Activated B cell treated with CpG ODN at 0.5 μM for 24 hours (primary cell): ENCODE data around the gene PRKAG2. TPM values are rescaled to one million over a fixed set of nuclear protein-coding genes. Genes with fewer than 3 reads are reported as not detected.

Experiments used
- ATAC-seq: fragments of 200-7000 bp; cut with Tn5 transposase; one replicate; pipeline ENCODE4 v1.10.0; 2021; ENCODE audit warnings: low read depth, mild to moderate bottlenecking, moderate library complexity
- CTCF ChIA-PET: fragments of 350-600 bp; sonication (Branson Sonifier 250); formaldehyde crosslinking; loops from one replicate; lab custom pipeline; 2021; ENCODE audit warnings: antibody characterized with exemption; lab: Charles Lee
- POLR2A ChIA-PET: fragments of 350-600 bp; sonication (Branson Sonifier 250); formaldehyde crosslinking; loops from one replicate; lab custom pipeline; 2021; ENCODE audit warnings: antibody characterized with exemption; lab: Charles Lee
- DNase-seq: peaks from one replicate; pipeline ENCODE4 v3.0.0; 2022
- H3K27ac Mint-ChIP-seq: one replicate; pipeline ENCODE4 v1.8.0; 2020; ENCODE audit warnings: mixed read lengths
- H3K27me3 Mint-ChIP-seq: one replicate; pipeline ENCODE4 v1.8.0; 2021; ENCODE audit warnings: mixed read lengths
- H3K36me3 Mint-ChIP-seq: one replicate; pipeline ENCODE4 v1.8.0; 2021; ENCODE audit warnings: low read depth, mixed read lengths
- H3K4me1 Mint-ChIP-seq: one replicate; pipeline ENCODE4 v1.8.0; 2021; ENCODE audit warnings: mixed read lengths
- H3K4me3 Mint-ChIP-seq: one replicate; pipeline ENCODE4 v1.8.0; 2020; ENCODE audit warnings: mild to moderate bottlenecking, mixed read lengths
- H3K9me3 Mint-ChIP-seq: one replicate; pipeline ENCODE4 v1.8.0; 2020; ENCODE audit warnings: mixed read lengths
- intact Hi-C: fragments of 100-400 bp; cut with micrococcal nuclease; formaldehyde crosslinking; loops from one replicate; pipeline ENCODE4 v1.15.1; 2024
- total RNA-seq: library from RNA; stranded (reverse); gene quantifications from 2 replicates; pipeline ENCODE4 v1.2.3, GENCODE V29; 2022
- TF ChIP-seq, protein P1 (sequence below): fragments of 200-600 bp; IDR thresholded peaks from one replicate; pipeline ENCODE4 v1.8.0; 2022; ENCODE audit warnings: antibody characterized with exemption, mild to moderate bottlenecking

PRKAG2 gene
- total RNA-seq, 1 donor from 2014 or later, result 19.7 TPM

- ChIA-PET POLR2A (no interaction called here), CTCF (no interaction called here)
- no peak overlapping the region for H3K27ac Mint-ChIP-seq
- peaks cover 11% of the 10 kb centered on the region for H3K36me3 Mint-ChIP-seq
- H3K4me3 Mint-ChIP-seq, result no peak overlapping the region
- no peak for ATAC-seq
- intact Hi-C loops, result no loop called here
- H3K9me3 Mint-ChIP-seq, result no peaks in the 10 kb centered on the region
- no peaks in the 10 kb centered on the region for H3K27me3 Mint-ChIP-seq
- no peak for DNase-seq
- TF ChIP-seq, protein P1, sequence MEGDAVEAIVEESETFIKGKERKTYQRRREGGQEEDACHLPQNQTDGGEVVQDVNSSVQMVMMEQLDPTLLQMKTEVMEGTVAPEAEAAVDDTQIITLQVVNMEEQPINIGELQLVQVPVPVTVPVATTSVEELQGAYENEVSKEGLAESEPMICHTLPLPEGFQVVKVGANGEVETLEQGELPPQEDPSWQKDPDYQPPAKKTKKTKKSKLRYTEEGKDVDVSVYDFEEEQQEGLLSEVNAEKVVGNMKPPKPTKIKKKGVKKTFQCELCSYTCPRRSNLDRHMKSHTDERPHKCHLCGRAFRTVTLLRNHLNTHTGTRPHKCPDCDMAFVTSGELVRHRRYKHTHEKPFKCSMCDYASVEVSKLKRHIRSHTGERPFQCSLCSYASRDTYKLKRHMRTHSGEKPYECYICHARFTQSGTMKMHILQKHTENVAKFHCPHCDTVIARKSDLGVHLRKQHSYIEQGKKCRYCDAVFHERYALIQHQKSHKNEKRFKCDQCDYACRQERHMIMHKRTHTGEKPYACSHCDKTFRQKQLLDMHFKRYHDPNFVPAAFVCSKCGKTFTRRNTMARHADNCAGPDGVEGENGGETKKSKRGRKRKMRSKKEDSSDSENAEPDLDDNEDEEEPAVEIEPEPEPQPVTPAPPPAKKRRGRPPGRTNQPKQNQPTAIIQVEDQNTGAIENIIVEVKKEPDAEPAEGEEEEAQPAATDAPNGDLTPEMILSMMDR, result no peak
- peaks cover 15% of the 10 kb centered on the region for H3K4me1 Mint-ChIP-seq
Observed at GRCh38 chr7:151744656-151745638, 132.0 kb downstream of the PRKAG2 start.

DNA sequence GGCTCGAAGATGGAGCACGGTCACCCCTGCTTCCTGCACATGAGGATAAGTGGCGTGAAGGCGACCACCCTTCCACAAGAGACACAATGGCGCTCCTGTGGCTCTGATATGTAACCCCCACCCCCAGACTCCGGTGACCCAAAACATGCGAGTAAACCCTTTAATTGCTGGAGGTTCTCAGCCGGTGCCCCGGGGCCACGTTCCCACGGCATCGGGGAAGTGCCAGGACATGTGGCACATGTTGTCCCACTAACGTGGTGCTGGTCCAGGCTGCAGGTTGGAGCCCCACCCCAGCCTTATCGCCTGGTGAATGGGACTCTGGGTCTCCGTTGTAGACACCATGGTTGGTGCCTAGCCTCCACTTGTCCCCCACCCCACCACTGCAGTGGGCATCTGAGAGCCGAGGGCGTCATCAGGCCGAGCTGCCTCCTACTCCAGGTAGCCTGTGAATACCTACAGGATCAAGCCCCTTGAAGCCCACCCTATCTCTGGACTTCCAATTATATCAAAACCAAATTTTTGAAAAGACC, 132.8 kb downstream of the PRKAG2 start:
- H3K4me1 Mint-ChIP-seq, result peaks cover 15% of the 10 kb centered on the region
- no peak overlapping the region for H3K27ac Mint-ChIP-seq
- no peak overlapping the region for H3K4me3 Mint-ChIP-seq
- no peak for ATAC-seq
- TF ChIP-seq, protein P1, result no peak
- CTCF ChIA-PET, result no interaction called here
- H3K27me3 Mint-ChIP-seq, result no peaks in the 10 kb centered on the region
- POLR2A ChIA-PET, result no interaction called here
- intact Hi-C loops, result no loop called here
- H3K9me3 Mint-ChIP-seq, result no peaks in the 10 kb centered on the region
- DNase-seq, result no peak
- H3K36me3 Mint-ChIP-seq, result peaks cover 7% of the 10 kb centered on the region

DNA sequence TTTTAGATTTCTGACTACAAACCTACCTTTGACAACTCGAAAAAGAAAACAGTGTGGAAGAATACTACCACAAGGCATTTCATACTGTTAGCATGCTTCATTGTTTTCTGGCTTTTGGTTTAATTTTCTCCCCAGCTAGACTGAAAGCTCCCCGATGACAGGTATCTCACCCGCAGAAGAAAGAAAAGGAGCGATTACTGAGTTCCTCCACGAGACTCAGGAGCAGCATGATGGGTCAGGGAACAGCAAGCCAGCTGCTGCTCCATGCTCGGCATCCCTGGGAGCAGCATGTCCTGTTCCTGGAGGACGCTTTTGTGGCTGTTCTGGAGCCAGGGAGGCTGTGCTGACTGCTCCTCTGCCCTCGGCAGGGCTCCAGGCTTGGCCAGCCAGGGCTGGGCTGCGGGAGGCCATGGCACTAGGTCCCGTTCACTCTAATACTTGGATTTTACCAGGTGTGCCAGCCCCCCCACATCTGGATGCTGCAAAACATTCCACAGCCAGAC, 133.4 kb downstream of the PRKAG2 start:
- ATAC-seq, result no peak
- DNase-seq, result no peak
- Mint-ChIP-seq H3K4me1 (peaks cover 15% of the 10 kb centered on the region), H3K9me3 (no peaks in the 10 kb centered on the region), H3K4me3 (no peak overlapping the region), H3K27ac (no peak overlapping the region), H3K36me3 (peaks cover 6% of the 10 kb centered on the region), H3K27me3 (no peaks in the 10 kb centered on the region)
- intact Hi-C loops, result no loop called here
- ChIA-PET POLR2A (no interaction called here), CTCF (no interaction called here)
- TF ChIP-seq, protein P1, result no peak

DNA sequence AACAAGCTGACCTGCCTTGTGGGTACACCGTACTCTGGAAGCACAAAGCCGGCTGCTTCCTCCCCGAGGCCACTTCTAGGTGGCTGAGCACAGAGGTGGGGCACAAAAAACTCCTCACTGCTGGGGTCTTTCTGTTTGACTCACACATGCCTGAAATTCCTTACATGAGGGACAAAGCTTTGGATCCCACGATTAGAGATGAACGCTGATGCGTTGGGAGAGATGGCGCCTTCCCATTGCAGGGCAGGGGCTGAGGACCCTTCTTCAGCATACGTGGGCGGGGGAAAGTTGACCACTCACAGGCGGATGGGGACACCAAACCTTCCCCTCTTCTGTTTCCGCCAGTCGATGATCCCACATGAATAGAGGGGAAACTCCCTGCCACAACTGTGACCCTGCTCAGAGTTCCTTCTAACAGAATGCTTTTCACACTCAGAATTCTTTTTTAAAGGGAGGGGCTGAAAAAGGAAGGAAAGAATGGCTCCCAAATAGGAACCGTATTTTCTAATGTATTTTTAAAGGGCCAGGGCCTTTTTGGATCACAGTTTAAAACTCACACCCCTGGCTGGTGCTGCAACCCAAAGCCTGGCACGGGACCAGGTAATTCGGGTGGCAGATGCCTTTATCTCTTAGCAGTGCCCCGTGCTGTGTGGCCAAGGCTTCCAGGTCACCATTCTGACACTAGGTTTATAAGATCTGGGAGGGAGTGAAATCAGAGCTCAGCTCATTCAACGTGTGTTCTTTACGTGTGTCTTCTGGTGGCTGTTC, 134.0 kb downstream of the PRKAG2 start:
- Mint-ChIP-seq H3K27ac (no peak overlapping the region), H3K4me1 (peaks cover 15% of the 10 kb centered on the region), H3K27me3 (no peaks in the 10 kb centered on the region), H3K36me3 (peaks cover 6% of the 10 kb centered on the region), H3K9me3 (no peaks in the 10 kb centered on the region), H3K4me3 (no peak overlapping the region)
- ChIA-PET POLR2A (interaction anchor here (0.7 to 1.2 kb wide), 2 partner anchors 152 to 223 kb away, joined by 3 to 4 read pairs; partner anchors contain the start of gene RHEB), CTCF (no interaction called here)
- intact Hi-C loops, result no loop called here
- ATAC-seq (no peak), DNase-seq (no peak)
- TF ChIP-seq, protein P1, result no peak
